Prostate gland (tissue), 2 donors: ENCODE data around the gene HIF1AN.

ENCODE experiments used
- POLR2A ChIP-seq: fragments of 450-650 bp; IDR thresholded peaks from one replicate; pipeline ENCODE4 v1.6.1; 2016; ENCODE audit warnings: antibody characterized with exemption, mild to moderate bottlenecking
- POLR2AphosphoS5 ChIP-seq: sonication (generic); formaldehyde crosslinking; IDR thresholded peaks from one replicate; pipeline ENCODE4 v1.6.1; 2017; ENCODE audit warnings: antibody characterized with exemption
- TF ChIP-seq, protein P1 (sequence below), 4 experiments: fragments of 200-600 bp in 2 of 4; fragments of 450-650 bp in 2 of 4; sonication (generic) in 2 of 4; IDR thresholded peaks; 1 replicate in 3 of 4; 2 replicates in 1 of 4; pipeline ENCODE4 v1.5.1; 2016 to 2019; ENCODE audit warnings: antibody characterized with exemption in 4 of 4, mild to moderate bottlenecking in 2 of 4, moderate library complexity in 2 of 4

DNA sequence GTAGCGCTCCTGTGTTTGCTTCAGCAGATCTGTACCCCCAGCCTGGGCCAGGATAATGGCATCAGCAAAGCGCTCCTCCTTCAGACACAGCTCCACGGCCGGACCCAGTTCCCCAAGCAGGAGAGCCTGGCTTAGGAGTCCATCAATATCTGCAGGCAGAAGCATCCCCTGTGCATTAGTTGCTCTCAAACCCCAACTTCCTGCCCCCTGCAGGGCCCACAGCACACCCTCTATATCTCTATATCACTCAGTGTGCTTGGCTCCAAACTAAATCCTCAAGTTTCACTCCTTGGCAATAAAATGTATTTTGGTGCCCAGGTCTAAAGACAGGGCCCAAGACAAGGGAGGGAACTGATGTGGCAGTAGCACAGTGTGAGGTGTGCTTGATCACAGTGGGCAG is 37.7 kb upstream of the HIF1AN start:
- TF ChIP-seq, protein P1, sequence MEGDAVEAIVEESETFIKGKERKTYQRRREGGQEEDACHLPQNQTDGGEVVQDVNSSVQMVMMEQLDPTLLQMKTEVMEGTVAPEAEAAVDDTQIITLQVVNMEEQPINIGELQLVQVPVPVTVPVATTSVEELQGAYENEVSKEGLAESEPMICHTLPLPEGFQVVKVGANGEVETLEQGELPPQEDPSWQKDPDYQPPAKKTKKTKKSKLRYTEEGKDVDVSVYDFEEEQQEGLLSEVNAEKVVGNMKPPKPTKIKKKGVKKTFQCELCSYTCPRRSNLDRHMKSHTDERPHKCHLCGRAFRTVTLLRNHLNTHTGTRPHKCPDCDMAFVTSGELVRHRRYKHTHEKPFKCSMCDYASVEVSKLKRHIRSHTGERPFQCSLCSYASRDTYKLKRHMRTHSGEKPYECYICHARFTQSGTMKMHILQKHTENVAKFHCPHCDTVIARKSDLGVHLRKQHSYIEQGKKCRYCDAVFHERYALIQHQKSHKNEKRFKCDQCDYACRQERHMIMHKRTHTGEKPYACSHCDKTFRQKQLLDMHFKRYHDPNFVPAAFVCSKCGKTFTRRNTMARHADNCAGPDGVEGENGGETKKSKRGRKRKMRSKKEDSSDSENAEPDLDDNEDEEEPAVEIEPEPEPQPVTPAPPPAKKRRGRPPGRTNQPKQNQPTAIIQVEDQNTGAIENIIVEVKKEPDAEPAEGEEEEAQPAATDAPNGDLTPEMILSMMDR (IDR thresholded peaks at IDR 0.05), result no peak
- TF ChIP-seq POLR2A, result no peak
- no peak for TF ChIP-seq POLR2AphosphoS5
